ENCODE measurements around the gene NPY.

- TF ChIP-seq TAF1 (conservative IDR thresholded peaks at IDR 0.05) (no peak), CTCF (IDR thresholded peaks at IDR 0.05; ENCODE audit: low read depth, low read length, missing input control) (no peak), YY1 (IDR thresholded peaks at IDR 0.05) (no peak), NR2F2 (IDR thresholded peaks at IDR 0.05) (no peak), EGR1 (IDR thresholded peaks at IDR 0.05; ENCODE audit: low read depth in 2 of 2) (no peak), MAX (IDR thresholded peaks at IDR 0.05) (no peak), RAD21 (IDR thresholded peaks at IDR 0.05) (no peak), GABPA (IDR thresholded peaks at IDR 0.05 in 1 of 2, conservative IDR thresholded peaks at IDR 0.05 in 1 of 2) (no peak), SP1 (IDR thresholded peaks at IDR 0.05) (no peak)
- TF ChIP-seq, protein P1, sequence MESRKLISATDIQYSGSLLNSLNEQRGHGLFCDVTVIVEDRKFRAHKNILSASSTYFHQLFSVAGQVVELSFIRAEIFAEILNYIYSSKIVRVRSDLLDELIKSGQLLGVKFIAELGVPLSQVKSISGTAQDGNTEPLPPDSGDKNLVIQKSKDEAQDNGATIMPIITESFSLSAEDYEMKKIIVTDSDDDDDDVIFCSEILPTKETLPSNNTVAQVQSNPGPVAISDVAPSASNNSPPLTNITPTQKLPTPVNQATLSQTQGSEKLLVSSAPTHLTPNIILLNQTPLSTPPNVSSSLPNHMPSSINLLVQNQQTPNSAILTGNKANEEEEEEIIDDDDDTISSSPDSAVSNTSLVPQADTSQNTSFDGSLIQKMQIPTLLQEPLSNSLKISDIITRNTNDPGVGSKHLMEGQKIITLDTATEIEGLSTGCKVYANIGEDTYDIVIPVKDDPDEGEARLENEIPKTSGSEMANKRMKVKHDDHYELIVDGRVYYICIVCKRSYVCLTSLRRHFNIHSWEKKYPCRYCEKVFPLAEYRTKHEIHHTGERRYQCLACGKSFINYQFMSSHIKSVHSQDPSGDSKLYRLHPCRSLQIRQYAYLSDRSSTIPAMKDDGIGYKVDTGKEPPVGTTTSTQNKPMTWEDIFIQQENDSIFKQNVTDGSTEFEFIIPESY (IDR thresholded peaks at IDR 0.05) = no peak
Observed at GRCh38 chr7:24297362-24297761, 13.4 kb downstream of the NPY start.

Data from liver (tissue), 3 donors.